Measurements from ENCODE around the gene TOB1. TPM values are rescaled to one million over a fixed set of nuclear protein-coding genes. Genes with fewer than 3 reads are reported as not detected.
A peak's percentile ranks its signal among the peaks of the same experiment; 100 is the strongest.

The TOB1 gene
- total and polyA plus RNA-seq, 9 of the 15 experiments (the other 6 are each of a cell fraction or from before 2014, with no cell fraction given), result 4.8 to 63.7 (median 13.2) TPM

GRCh38 chr17:50824429-50824828 is 41.7 kb downstream of the TOB1 start (continued):
- no peak for TF ChIP-seq GABPB2 (CRISPR knock-in tag; conservative IDR thresholded peaks at IDR 0.05)
- no peak for TF ChIP-seq JUNB (CRISPR knock-in tag; conservative IDR thresholded peaks at IDR 0.05)
- TF ChIP-seq ZNF253 (CRISPR knock-in tag; conservative IDR thresholded peaks at IDR 0.05), result no peak
- TF ChIP-seq THRA (IDR thresholded peaks at IDR 0.05), result no peak
- TF ChIP-seq ARID1B (IDR thresholded peaks at IDR 0.05), result peak; percentile 36; the same call in 1 of the 2 replicates
- TF ChIP-seq L3MBTL2 (IDR thresholded peaks at IDR 0.05), result no peak
- TF ChIP-seq TAL1 (IDR thresholded peaks at IDR 0.05), result peak; percentile 12; the same call in 1 of the 2 replicates
- TF ChIP-seq ZNF830 (CRISPR knock-in tag; IDR thresholded peaks at IDR 0.05), result no peak
- TF ChIP-seq ZFP30 (CRISPR knock-in tag; IDR thresholded peaks at IDR 0.05; ENCODE audit: borderline replicate concordance), result no peak
- TF ChIP-seq EP400 (IDR thresholded peaks at IDR 0.05), result no peak
- TF ChIP-seq KDM1A (IDR thresholded peaks at IDR 0.05), result 0 out of 4 replicates have a peak, but pooled peaks of 1 of the 2 experiments have one; percentile 16
- TF ChIP-seq AFF4 (CRISPR knock-in tag; IDR thresholded peaks at IDR 0.05), result no peak
- TF ChIP-seq SIRT6 (IDR thresholded peaks at IDR 0.05; ENCODE audit: low read depth, low read length), result no peak
- TF ChIP-seq FOXA1 (IDR thresholded peaks at IDR 0.05; ENCODE audit: borderline replicate concordance), result no peak
- no peak for TF ChIP-seq ID3 (CRISPR knock-in tag; IDR thresholded peaks at IDR 0.05)
- TF ChIP-seq ID3 (tag; IDR thresholded peaks at IDR 0.05), result peak; percentile 83
- no peak for TF ChIP-seq GTF2E2 (tag; IDR thresholded peaks at IDR 0.05)
- no peak for TF ChIP-seq ZKSCAN1 (IDR thresholded peaks at IDR 0.05; ENCODE audit: low read depth, low read length)
- no peak for TF ChIP-seq ZNF395 (CRISPR knock-in tag; IDR thresholded peaks at IDR 0.05)
- no peak for TF ChIP-seq CBX3 (IDR thresholded peaks at IDR 0.05; ENCODE audit: borderline replicate concordance in 1 of 2, low read length in 2 of 2)
- peak; percentile 30; the same call in 1 of the 2 replicates for TF ChIP-seq NCOR1 (IDR thresholded peaks at IDR 0.05)
- TF ChIP-seq MEIS2 (IDR thresholded peaks at IDR 0.05; ENCODE audit: partially characterized antibody), result peak; percentile 61
- no peak for TF ChIP-seq GATA2 (CRISPR knock-in tag; IDR thresholded peaks at IDR 0.05)

Data from K562 (cell line).